Cardiac muscle cell (in vitro differentiated cells and primary cell): ENCODE results near the gene CEP41. TPM values are rescaled to one million over a fixed set of nuclear protein-coding genes. Genes with fewer than 3 reads are reported as not detected.

Experiments used
- DNase-seq, 2 donors: peaks; one replicate each; pipeline versions ENCODE4 v3.0.0 to v3.0.0-alpha.2; 2010 to 2017; ENCODE audit warnings: low read depth in 1 of 2, low spot score in 1 of 2
- H3K27ac ChIP-seq: fragments of 200-600 bp; sonication (generic); 2 replicates; pipeline ENCODE4 v1.5.1; 2016
- H3K27me3 ChIP-seq: fragments of 200-600 bp; sonication (generic); 2 replicates; pipeline ENCODE4 v1.6.0; 2016; ENCODE audit warnings: control low read depth
- H3K36me3 ChIP-seq: fragments of 200-600 bp; sonication (generic); 2 replicates; pipeline ENCODE4 v1.5.1; 2016; ENCODE audit warnings: control low read depth
- H3K4me1 ChIP-seq: fragments of 200-600 bp; sonication (generic); 2 replicates; pipeline ENCODE4 v1.8.1; 2017; ENCODE audit warnings: low read depth, mild to moderate bottlenecking, mixed run types
- H3K4me3 ChIP-seq: fragments of 200-600 bp; sonication (generic); 2 replicates; pipeline ENCODE4 v1.5.1; 2016; ENCODE audit warnings: mild to moderate bottlenecking
- H3K9me3 ChIP-seq: fragments of 200-600 bp; sonication (generic); 2 replicates; pipeline ENCODE4 v1.5.1; 2017; ENCODE audit warnings: low read depth, mild to moderate bottlenecking, control low read depth
- polyA plus RNA-seq: library from polyadenylated mRNA; unstranded; fragments of >200 nt; fragmentation: Nextera tagmentation; extraction: Ambion mirVana; gene quantifications from 2 replicates; pipeline ENCODE4 v1.2.1, GENCODE V29; 2016
- total RNA-seq: library from RNA; depleted of rRNA; stranded (reverse); fragments of >200 nt; gene quantifications from 2 replicates; pipeline ENCODE4 v1.2.3, GENCODE V29; 2016
- TF ChIP-seq, protein P1 (sequence below): IDR thresholded peaks from 2 replicates; pipeline ENCODE4 v1.5.1; 2012; ENCODE audit warnings: low read depth, mild to moderate bottlenecking, low read length

The CEP41 gene
- total and polyA plus RNA-seq, 2 experiments from 2014 or later, result 8.0 to 27.4 TPM

DNA sequence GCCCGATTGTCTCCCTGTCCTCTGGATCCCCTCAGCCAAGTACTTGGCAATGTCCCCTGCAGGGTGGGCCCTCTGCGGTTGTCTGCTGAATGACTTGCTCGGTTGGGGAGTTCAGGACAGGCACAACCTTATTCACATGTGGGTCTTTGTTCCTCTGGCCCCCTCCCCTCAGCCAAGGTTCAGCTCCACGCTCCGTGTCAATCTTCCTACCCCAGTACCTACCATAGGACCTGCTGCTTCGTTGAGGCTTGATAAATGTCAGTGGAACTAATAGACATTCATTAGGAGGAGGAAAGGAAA lies 89.1 kb downstream of the CEP41 start:
- Histone ChIP-seq H3K27ac (peak overlapping the region; percentile 79), H3K27me3 (no peaks in the 10 kb centered on the region), H3K4me3 (no peak overlapping the region), H3K36me3 (no peaks in the 10 kb centered on the region), H3K9me3 (no peaks in the 10 kb centered on the region), H3K4me1 (peaks cover 36% of the 10 kb centered on the region)
- TF ChIP-seq, protein P1, sequence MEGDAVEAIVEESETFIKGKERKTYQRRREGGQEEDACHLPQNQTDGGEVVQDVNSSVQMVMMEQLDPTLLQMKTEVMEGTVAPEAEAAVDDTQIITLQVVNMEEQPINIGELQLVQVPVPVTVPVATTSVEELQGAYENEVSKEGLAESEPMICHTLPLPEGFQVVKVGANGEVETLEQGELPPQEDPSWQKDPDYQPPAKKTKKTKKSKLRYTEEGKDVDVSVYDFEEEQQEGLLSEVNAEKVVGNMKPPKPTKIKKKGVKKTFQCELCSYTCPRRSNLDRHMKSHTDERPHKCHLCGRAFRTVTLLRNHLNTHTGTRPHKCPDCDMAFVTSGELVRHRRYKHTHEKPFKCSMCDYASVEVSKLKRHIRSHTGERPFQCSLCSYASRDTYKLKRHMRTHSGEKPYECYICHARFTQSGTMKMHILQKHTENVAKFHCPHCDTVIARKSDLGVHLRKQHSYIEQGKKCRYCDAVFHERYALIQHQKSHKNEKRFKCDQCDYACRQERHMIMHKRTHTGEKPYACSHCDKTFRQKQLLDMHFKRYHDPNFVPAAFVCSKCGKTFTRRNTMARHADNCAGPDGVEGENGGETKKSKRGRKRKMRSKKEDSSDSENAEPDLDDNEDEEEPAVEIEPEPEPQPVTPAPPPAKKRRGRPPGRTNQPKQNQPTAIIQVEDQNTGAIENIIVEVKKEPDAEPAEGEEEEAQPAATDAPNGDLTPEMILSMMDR, result no peak
- DNase-seq, result no peak

DNA sequence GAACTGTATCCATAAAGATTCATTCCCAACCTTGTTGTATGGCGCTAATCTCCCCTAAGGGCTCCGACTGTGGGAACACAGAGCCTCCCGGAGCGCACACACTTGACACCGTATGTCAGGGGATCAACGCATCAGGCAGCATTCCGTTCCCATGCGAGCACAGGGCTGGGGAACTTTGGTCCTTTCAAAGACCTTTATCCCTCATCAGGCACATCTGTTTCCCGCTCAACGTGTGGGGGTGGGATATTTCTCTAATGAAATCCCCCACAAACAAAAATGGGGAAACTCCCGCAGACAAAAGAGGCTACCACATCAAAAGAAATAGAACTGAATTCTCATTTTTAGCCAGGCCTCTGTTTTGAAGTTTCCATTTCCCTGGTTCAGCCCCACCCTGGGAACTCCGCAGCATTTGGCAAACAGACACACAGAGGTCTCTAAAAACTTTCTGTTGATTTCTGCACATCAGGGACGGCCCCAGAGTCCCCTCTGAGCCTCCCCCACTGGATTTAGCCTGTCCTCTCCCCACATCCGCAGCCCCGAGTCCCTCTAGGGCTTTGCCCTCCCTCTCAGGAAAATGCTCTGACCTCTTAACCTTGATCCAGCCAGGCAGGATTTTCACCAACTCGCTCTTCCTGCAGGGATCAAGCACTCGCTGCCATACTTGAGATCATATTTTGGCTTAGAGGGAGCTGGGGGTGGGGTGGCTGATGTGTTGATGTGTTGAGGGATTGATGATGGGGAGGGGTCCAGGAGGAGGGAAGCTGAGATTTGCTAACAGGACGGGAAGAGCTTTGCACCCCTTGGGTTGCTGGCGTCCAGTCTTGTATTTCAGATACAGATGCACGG lies 89.6 kb downstream of the CEP41 start:
- TF ChIP-seq, protein P1, result no peak
- DNase-seq, result peak in 1 of 2 donors; percentile 64
- H3K9me3 ChIP-seq, result no peaks in the 10 kb centered on the region
- peaks cover 30% of the 10 kb centered on the region for H3K4me1 ChIP-seq
- no peak overlapping the region for H3K4me3 ChIP-seq
- H3K27me3 ChIP-seq, result no peaks in the 10 kb centered on the region
- peak overlapping the region; percentile 79 for H3K27ac ChIP-seq
- no peaks in the 10 kb centered on the region for H3K36me3 ChIP-seq

DNA sequence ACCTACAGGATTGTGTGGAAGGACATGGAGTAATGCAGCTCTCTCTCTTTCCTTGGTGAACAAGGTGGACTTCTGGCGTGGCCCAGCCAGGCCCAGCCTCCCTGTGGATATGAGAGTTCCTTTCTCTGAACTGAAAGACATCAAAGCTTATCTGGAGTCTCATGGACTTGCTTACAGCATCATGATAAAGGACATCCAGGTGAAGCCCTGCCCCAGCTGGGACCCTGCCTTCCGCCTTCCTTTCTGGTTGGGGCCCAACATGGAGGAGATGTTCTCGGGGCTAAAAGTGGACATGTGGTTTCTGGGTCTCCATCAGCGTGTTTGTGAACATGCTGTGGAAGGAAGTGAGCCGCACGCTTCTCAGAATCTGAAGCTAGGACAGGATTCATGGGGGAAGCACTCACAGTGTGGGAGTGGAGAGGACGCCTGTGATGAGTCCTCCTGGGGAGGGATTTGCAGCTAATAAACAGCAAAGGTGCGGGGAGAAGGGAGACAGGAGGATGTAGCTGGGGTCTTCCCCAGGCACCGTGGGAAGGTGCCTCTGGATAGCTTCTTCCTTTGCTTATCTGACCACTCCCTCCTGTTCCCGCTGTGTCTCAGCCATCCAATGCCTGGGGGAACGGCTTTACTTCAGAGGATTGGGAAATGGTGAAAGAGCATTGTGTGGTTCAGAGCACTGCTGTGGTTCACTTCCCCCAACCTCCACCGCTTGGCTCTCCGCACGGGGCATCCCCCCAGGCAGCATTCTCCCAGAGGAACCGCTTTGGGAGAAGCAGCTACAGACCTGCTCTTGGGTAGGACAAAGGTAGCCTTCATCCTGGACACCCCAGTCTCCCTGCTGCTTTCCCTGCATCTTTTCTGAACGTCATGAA lies 90.7 kb downstream of the CEP41 start:
- H3K36me3 ChIP-seq, result no peaks in the 10 kb centered on the region
- H3K9me3 ChIP-seq, result no peaks in the 10 kb centered on the region
- no peak overlapping the region for H3K27ac ChIP-seq
- peak in 1 of 2 donors; percentile 79 for DNase-seq
- no peak overlapping the region for H3K4me3 ChIP-seq
- H3K27me3 ChIP-seq, result no peaks in the 10 kb centered on the region
- TF ChIP-seq, protein P1, result no peak
- peaks cover 28% of the 10 kb centered on the region for H3K4me1 ChIP-seq

DNA sequence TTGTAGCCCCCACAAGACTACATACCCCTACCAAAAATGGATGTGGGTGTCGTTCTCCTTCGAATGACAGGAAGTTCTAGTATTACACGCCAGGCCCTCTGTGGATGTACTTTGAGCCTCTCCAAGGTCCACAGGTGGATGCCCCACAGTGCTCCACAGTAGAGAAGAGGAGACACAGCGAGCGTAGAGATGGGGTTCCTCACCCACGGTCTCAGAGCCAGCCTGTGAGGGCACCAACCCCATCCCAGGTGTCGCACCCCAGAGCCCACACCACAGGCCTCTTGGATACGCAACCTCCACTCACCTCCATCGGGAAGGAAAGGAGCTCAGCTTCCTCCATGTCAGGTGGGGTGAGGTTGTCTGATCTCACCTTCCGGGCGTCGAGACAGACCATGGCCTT lies 93.9 kb downstream of the CEP41 start:
- Histone ChIP-seq H3K4me1 (peaks cover 24% of the 10 kb centered on the region), H3K27ac (no peak overlapping the region)

DNA sequence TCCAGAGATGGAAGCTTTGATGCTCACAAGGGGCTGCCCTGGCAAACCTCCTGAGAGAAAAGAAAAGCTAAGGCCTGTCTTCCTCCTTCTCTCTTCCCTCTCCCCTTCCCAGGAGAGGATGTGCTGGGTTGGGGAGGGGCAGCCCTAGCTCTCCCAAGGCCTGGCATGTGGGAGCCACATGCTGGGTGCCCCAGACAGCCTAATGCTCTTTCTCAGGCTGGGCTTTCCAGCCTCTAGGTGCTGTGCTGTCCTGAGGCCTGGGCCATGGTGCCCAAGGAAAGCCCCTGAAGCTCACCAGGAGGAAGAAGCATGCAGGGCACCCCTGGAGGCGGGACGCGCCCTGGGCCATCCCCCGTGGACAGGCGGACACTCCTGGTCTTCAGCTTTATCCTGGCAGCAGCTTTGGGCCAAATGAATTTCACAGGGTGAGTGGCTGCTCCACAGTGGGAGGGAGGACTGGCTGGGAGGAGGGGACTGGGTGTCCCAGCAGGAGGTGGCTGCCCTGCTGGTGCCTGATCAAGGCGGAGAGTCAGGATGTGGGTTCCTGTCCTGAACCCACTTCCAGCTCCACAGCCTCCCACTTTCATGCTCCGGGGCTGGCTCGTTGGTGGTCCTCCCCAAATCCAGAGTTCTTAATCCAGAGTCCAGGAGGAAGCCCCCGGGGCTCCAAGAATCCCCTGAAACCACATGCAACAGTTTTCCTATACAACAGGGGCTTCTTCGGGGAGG lies 94.5 kb downstream of the CEP41 start:
- TF ChIP-seq, protein P1, result no peak
- Histone ChIP-seq H3K4me3 (no peak overlapping the region), H3K4me1 (peaks cover 18% of the 10 kb centered on the region), H3K9me3 (no peaks in the 10 kb centered on the region), H3K27ac (no peak overlapping the region), H3K36me3 (no peaks in the 10 kb centered on the region), H3K27me3 (no peaks in the 10 kb centered on the region)
- no peak for DNase-seq

More for the DNA sequence above, 93.9 kb downstream of the CEP41 start:
- Histone ChIP-seq H3K9me3 (no peaks in the 10 kb centered on the region), H3K27me3 (no peaks in the 10 kb centered on the region), H3K36me3 (no peaks in the 10 kb centered on the region), H3K4me3 (no peak overlapping the region)
- DNase-seq, result no peak
- TF ChIP-seq, protein P1, result no peak
